Parathyroid adenoma (tissue), 2 donors: ENCODE data around the gene MAGI1.

Experiments used
- H2AFZ ChIP-seq: fragments of 300-600 bp; sonication (generic); one replicate; pipeline ENCODE4 v1.7.0; 2017; ENCODE audit warnings: antibody characterized with exemption, mild to moderate bottlenecking
- H3K27ac ChIP-seq: fragments of 300-600 bp; sonication (generic); one replicate; pipeline ENCODE4 v1.7.0; 2017
- H3K27me3 ChIP-seq: fragments of 300-600 bp; sonication (generic); one replicate; pipeline ENCODE4 v1.7.0; 2017; ENCODE audit warnings: low read length; ENCODE audit not compliant: control insufficient read depth, insufficient read depth
- H3K36me3 ChIP-seq: fragments of 300-600 bp; sonication (generic); one replicate; pipeline ENCODE4 v1.7.0; 2017; ENCODE audit warnings: low read length; ENCODE audit not compliant: control insufficient read depth, insufficient read depth
- H3K4me1 ChIP-seq: fragments of 300-600 bp; sonication (generic); one replicate; pipeline ENCODE4 v1.7.0; 2017; ENCODE audit warnings: control low read depth
- H3K4me2 ChIP-seq: fragments of 300-600 bp; sonication (generic); one replicate; pipeline ENCODE4 v1.7.0; 2017; ENCODE audit warnings: low read length
- H3K4me3 ChIP-seq: fragments of 300-600 bp; sonication (generic); one replicate; pipeline ENCODE4 v1.7.0; 2017; ENCODE audit warnings: low read depth, low read length
- H3K79me2 ChIP-seq: fragments of 300-600 bp; sonication (generic); one replicate; pipeline ENCODE4 v1.7.0; 2017; ENCODE audit warnings: control low read depth
- H3K9ac ChIP-seq: fragments of 300-600 bp; sonication (generic); one replicate; pipeline ENCODE4 v1.7.0; 2017; ENCODE audit warnings: mild to moderate bottlenecking
- H3K9me3 ChIP-seq: fragments of 300-600 bp; sonication (generic); one replicate; pipeline ENCODE4 v1.7.0; 2017; ENCODE audit warnings: low read length; ENCODE audit not compliant: control insufficient read depth
- TF ChIP-seq, protein P1 (sequence below): fragments of 300-600 bp; sonication (generic); IDR thresholded peaks from one replicate; pipeline ENCODE4 v1.7.0; 2017; ENCODE audit warnings: antibody characterized with exemption, mild to moderate bottlenecking
- donor health status: primary hyperparathyroidism.

Gene MAGI1

DNA sequence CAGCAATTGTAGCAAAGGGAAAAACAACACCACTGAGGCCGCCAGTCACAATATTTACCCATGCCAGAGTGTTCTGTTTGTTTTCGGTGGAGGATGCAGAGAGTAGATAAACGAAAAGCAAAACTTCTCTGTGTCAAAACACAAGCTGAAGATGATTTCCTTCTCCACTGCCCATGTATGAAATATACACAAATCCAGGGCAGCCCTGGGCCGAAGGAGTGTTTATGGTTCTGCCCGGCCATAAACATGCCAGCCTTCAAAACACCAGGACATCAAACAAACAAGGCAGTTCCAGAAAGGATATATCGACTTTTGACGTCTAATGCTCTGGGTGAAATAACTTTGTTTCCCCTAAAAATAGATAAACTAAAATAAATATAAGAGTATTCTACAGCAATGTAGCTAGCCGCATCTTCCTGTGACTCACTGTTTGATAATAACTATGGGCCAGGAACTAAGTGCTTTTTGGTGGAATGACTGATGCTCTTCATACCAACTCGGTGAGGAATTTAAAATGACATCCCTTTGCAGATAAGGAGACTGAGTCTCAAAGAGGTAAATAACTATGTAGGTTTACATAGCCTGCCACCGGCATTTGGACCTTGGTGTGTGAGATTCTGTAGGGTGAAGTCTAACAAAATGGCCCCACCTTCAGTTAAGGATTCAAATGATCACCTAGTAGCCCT, 82.8 kb downstream of the MAGI1 start:
- H3K36me3 ChIP-seq = no peaks in the 10 kb centered on the region
- no peak overlapping the region for H3K4me3 ChIP-seq
- TF ChIP-seq, protein P1, sequence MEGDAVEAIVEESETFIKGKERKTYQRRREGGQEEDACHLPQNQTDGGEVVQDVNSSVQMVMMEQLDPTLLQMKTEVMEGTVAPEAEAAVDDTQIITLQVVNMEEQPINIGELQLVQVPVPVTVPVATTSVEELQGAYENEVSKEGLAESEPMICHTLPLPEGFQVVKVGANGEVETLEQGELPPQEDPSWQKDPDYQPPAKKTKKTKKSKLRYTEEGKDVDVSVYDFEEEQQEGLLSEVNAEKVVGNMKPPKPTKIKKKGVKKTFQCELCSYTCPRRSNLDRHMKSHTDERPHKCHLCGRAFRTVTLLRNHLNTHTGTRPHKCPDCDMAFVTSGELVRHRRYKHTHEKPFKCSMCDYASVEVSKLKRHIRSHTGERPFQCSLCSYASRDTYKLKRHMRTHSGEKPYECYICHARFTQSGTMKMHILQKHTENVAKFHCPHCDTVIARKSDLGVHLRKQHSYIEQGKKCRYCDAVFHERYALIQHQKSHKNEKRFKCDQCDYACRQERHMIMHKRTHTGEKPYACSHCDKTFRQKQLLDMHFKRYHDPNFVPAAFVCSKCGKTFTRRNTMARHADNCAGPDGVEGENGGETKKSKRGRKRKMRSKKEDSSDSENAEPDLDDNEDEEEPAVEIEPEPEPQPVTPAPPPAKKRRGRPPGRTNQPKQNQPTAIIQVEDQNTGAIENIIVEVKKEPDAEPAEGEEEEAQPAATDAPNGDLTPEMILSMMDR = no peak
- no peaks in the 10 kb centered on the region for H3K27me3 ChIP-seq
- peaks cover 17% of the 10 kb centered on the region for H3K4me1 ChIP-seq
- no peak overlapping the region for H3K9ac ChIP-seq
- no peak overlapping the region for H3K4me2 ChIP-seq
- no peaks in the 10 kb centered on the region for H3K9me3 ChIP-seq
- peaks cover 3% of the 10 kb centered on the region for H3K79me2 ChIP-seq
- no peak overlapping the region for H3K27ac ChIP-seq
- H2AFZ ChIP-seq = no peak overlapping the region

GRCh38 chr3:65953881-65954733, 84.6 kb downstream of the MAGI1 start:
- TF ChIP-seq, protein P1 = no peak
- Histone ChIP-seq H3K36me3 (no peaks in the 10 kb centered on the region), H3K9me3 (no peaks in the 10 kb centered on the region), H3K79me2 (peaks cover 3% of the 10 kb centered on the region), H3K27ac (peak overlapping the region; percentile 86), H2AFZ (peak overlapping the region; percentile 81), H3K9ac (no peak overlapping the region), H3K4me1 (peaks cover 20% of the 10 kb centered on the region), H3K4me3 (no peak overlapping the region), H3K27me3 (no peaks in the 10 kb centered on the region), H3K4me2 (peak overlapping the region; percentile 31)

DNA sequence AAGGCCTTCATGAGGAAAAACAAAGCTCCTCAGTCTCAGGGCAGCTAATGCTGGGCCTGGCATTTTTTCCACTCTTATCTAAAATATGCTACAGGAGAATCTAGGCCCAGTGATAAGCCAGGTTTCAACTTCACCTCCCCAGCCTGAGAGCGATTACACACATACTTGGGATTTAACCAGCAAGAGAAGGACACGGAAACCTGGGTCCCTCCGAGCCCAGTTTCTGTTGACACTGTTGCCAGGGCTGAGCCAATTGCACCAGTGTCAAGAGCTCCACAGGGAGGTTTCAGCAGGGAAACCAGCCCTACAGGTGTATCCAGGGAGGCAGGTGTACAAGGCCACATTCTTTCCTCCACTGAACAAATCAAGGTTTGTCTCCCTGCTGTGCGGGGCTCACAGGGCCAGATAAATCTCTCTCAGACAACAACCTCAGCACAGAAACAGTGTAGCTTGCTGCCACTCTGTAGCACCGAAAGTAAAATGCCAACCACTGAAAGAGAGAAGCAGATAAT, 85.4 kb downstream of the MAGI1 start:
- Histone ChIP-seq H3K9me3 (no peaks in the 10 kb centered on the region), H3K27me3 (no peaks in the 10 kb centered on the region), H3K4me1 (peaks cover 21% of the 10 kb centered on the region), H3K36me3 (no peaks in the 10 kb centered on the region), H3K79me2 (peaks cover 3% of the 10 kb centered on the region), H3K4me3 (no peak overlapping the region), H2AFZ (peak overlapping the region; percentile 81), H3K9ac (no peak overlapping the region), H3K27ac (peak overlapping the region; percentile 86), H3K4me2 (peak overlapping the region; percentile 31)
- TF ChIP-seq, protein P1 = no peak

GRCh38 chr3:65952842-65953241, 85.9 kb downstream of the MAGI1 start:
- Histone ChIP-seq H3K79me2 (peaks cover 3% of the 10 kb centered on the region), H3K4me3 (no peak overlapping the region), H3K27me3 (no peaks in the 10 kb centered on the region), H2AFZ (peak overlapping the region; percentile 81), H3K36me3 (no peaks in the 10 kb centered on the region), H3K4me1 (peaks cover 21% of the 10 kb centered on the region), H3K9ac (no peak overlapping the region), H3K9me3 (no peaks in the 10 kb centered on the region), H3K4me2 (no peak overlapping the region), H3K27ac (peak overlapping the region; percentile 86)
- TF ChIP-seq, protein P1 = no peak
